DMS153 treated with DMSO at 0.1 percent for 48 hours (cell line): ENCODE results near the gene EVX2.

ENCODE experiments used
- DNase-seq: peaks from one replicate; lab custom pipeline; 2025; ENCODE audit not compliant: unreplicated experiment; lab: John Stamatoyannopoulos, UW

The EVX2 gene

DNA sequence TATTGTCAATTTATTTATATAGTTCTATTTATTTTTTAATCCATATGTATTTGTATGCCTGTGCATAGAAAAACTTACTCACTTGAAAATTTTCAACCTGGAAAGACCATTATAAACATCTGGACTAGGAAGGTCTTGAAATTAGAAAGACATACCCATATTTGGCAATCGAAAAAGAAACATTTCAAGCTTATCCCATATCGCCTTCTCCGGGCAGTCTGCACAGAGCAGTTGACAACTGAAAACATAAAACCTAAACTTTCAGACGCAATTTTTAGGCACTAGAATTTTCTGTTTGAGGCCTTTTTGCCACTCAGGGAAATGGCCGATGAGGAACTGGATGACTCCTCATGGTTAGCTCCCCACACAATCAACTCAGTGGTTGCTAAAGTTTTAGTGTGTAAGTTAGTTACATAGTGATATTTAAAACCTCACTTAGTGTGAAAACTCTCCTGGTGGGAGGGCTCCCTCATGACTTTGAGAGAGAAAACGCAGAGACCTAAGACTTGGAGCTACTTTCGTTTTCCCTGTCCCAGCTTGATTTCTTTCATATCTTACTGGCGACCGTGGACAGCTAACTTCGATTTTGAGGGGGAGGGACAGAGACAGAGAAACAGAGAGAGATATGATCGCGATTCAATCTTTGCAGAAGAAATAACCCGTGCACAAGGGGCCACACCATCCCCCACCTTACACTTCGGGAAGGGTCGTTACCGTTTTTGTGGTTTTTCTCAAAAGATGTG is 12.7 kb upstream of the EVX2 start:
- DNase-seq, result no peak

- no peak for DNase-seq
Measured at GRCh38 chr2:176095421-176095820, 11.7 kb upstream of the EVX2 start.

DNA sequence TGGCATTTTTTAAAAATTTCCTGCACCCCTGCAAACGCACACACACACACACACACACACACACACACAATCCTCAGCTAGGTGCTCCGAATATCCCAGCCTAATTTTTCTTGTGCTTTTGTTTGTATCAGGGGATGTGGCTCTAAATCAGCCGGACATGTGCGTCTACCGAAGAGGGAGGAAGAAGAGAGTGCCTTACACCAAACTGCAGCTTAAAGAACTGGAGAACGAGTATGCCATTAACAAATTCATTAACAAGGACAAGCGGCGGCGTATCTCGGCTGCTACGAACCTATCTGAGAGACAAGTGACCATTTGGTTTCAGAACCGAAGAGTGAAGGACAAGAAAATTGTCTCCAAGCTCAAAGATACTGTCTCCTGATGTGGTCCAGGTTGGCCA is 10.6 kb upstream of the EVX2 start:
- no peak for DNase-seq

DNA sequence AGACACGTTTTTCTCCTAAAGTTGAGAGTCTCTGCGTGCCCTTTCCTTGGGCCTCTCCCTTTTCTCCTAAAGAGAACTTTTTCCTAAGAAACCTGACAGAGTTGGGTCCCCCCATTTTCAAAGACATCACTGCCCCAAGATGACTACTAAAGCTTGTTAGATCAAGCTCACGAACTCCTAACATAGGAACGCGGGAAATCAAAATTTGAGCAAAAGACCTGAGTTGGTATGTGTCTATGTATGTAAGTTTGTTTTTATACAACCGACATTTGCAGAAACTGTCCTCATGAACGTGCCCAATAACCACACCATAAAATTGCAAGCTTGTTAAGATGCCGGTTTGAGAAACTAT is 10.1 kb upstream of the EVX2 start:
- no peak for DNase-seq

- DNase-seq, result no peak
Measured at GRCh38 chr2:176093145-176093897, 9.6 kb upstream of the EVX2 start.

GRCh38 chr2:176092270-176093144 is 8.7 kb upstream of the EVX2 start, which contains the start of gene HOXD13:
HOXD13 (plus strand) TSS chr2:176092721; CDS start chr2:176092891, 170 bp downstream.
- DNase-seq, result no peak

- no peak for DNase-seq
Measured at GRCh38 chr2:176091329-176092258, 7.8 kb upstream of the EVX2 start.

DNA sequence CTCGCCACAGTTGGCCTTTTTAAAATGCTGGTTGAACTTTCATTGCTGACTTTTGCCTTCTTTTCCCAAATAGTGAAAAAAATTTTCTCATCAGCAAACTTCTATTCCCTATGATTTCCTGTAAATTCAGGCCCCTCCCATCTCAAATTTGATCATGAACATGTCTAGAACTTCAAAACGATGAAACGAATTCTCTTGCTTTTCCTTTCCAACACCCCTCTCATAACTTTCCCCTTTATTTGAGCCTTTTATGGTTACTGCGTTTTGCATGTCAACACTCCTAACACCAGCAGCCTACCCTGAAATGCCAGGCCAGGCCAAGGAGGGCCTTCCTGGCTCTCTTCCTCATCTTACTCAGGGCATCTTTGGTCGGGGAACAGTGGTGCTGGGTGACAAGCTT is 7.1 kb upstream of the EVX2 start:
- DNase-seq, result no peak

DNA sequence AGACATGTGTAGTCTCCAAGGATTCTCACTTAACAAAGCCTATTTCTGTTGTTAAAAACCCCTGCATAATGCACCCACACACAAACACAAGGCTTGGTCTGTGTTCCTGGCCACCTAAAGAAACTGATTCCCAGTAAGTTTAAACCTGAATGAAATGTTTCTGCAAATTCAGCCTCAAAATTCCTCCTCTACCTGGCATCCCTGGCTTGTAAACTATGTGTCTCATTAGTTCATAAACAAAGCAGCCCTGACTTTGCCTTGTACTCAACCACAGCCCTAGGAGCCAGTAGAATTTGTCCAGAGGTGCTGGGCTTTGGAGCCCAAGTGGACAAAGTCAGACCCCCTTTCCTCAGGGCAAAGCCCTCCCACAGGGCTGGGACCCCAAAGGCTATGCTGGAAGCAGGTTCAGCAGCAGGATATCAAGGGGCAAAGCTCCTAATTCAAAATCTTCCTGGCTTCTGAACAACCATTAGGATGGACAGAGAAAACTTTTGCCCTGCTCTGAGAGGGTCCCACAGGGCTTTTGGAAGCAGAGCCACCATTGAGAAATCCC is 6.2 kb upstream of the EVX2 start:
- DNase-seq, result no peak

DNA sequence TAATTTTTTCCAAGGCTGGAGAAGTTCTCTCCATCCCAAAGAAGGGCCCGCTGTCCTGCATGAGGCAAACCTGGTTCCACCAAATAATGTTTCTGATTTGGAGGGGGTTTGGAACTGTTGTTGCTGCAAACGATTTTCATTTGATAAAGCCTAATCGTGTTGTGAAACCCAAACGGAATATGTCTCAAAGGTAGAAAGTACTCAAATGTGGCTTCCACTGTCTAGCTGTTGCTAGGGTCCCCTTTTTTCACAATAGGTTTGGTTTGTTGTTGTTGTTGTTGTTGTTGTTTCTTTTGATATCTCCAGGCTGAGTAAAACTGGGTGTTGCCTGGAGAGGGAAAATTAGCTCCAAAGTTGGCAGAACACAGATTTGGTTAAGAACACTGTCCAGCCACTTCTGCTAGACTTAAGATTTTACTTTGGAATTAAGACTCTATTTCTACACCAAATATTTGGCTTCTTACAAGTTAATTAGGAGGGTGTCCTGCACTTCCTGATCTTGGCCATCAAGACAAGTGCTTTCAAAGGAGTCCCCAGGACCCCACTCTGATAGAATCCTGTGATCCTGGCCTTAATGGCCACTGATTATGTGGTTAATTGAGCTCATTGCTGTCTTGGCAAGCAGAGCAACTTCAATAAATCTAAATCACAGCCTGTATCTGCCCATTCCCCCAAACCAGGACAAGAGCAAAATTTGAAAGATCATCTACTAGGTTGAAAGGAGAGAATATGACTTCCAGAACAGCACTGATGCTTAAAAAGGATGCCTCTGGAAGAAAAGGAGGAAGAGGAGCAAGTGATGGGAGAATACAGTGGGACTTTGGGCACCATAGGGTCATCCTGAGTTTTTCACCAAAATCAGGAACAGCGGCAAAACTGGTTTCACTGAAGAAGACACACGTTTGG is 5.4 kb upstream of the EVX2 start:
- DNase-seq, result no peak

- DNase-seq, result no peak
Measured at GRCh38 chr2:176088048-176088936, 4.5 kb upstream of the EVX2 start.

DNA sequence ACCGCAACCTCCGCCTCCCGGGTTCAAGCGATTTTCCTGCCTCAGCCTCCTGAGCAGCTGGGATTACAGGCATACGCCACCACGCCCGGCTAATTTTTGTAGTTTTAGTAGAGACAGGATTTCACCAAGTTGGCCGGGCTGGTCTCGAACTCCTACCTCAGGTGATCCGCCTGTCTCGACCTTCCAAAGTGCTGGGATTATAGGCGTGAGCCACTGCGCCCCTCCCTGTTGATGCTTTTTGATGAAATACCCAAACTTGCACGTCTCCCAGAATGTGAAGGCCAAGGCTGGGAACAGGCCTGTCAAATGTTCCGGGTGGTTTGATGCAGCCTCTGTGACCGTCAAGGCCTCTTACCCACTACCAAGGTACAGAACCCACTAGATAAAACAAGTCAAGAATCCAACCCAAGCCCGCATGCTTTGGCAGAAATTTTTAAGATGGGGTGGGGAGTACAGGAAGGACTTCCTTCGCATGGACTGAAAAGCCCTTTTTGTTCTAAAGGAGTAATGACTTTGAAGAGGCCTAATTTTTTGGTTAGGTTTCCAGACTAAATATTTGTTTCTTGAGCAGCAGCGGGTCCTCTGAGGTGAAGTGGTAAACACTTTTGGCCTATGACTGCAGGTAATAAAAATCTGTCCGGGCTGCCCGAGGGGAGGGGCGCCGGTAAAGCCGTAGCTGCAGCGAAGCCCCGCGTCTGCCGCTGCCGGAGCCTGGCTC is 3.7 kb upstream of the EVX2 start:
- DNase-seq, result no peak

DNA sequence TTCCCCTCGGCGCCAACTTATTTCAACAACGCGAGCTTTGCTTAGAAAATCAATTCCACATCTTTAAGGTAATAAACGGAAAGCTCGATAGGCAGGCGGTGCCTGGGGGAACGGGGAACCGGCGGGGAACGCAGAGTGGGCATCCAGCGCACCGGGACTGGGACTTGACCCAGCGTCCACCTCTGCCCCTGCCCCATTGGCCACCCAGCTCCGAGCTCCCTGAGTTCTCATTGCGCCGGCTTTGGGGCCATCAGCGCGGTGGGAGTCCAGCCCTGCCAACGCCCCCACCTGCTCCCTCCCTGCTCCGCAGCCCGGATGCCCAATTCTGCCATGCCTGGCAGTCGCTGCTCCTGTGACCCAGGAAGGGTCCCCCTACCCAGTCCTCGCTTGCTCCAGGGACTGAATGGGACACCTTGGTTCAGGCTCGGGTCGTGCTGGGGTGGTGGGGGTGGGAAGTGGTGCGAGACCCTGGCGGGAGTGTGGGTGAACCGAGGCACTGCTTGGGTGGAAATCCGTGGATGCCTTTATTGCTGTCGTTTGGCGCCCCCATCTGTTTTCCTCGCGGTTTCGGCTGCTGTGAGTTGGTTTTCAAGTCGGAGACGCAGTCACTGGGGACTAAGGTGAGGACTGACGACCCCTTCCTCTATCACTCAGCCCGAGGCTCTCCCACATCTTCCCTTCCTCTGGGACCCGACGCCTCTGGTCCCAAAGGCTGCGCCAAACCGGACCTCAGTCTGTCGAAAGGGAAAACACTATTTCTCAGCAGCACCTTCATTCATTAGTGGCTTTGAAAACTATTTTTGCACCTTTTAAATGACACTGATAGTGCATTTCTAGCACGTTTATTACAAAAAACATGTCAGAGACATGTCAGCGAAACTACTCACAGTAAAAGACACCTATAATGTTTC is 2.4 kb upstream of the EVX2 start:
- no peak for DNase-seq

- DNase-seq, result no peak
Measured at GRCh38 chr2:176085120-176085788, 1.5 kb upstream of the EVX2 start.

DNA sequence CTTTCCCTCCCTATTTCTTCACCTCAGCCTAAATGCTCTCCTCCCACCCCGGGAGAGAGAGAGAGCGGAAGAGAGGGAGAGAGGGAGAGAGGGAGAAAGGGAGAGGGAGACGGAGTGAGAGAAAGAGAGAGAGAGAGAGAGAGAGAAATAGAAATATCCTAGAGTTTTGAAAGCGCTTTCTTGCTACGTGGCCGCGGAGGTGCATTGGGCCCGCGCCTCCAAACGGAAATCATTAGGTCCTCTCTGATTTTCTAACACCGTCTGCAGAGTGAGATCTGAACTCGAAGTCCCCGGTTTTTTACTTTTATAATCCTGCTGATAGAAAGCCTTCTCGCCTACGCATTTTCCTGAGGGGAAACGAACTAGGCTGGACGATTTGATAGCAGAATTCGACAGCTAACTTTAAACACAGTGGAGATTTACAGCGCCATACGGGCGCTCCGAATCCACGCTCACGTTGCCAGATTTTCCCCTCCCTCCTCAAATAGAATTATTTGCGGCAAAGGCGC is 903 bp upstream of the EVX2 start:
- DNase-seq, result no peak
